SK-N-MC (cell line): ENCODE data around the gene LCP2.

ENCODE experiments used
- EZH2 ChIP-seq: fragments of 200-600 bp; sonication (generic); IDR thresholded peaks from one replicate; pipeline ENCODE4 v1.6.1; 2017; ENCODE audit warnings: antibody characterized with exemption
- FOXP2 ChIP-seq: optimal IDR thresholded peaks from 2 replicates; pipeline ENCODE3; 2011; ENCODE audit warnings: mild to moderate bottlenecking, moderate library complexity; ENCODE audit not compliant: insufficient read depth; ENCODE audit errors: extremely low read length, control extremely low read depth

GRCh38 chr5:170246126-170246870 lies 51.3 kb downstream of the LCP2 start:
- no peak for TF ChIP-seq EZH2
- no peak for TF ChIP-seq FOXP2
